A673 (cell line): ENCODE measurements around the gene WDR26. TPM values are rescaled to one million over a fixed set of nuclear protein-coding genes. Genes with fewer than 3 reads are reported as not detected.
"Not testable (repeated sequence)": the region's sequence is repeated elsewhere in the genome, so short reads cannot be mapped to it uniquely, and the experiment has no call there.

Source experiments
- BruUV-seq: library from RNA; stranded (reverse); fragments of 400-500 nt; replicated peaks from 2 replicates; lab custom pipeline; 2021; lab: Mats Ljungman, UMichigan
- CTCF ChIA-PET: fragments of 300-600 bp; sonication (Branson Sonifier 250); formaldehyde crosslinking; loops from one replicate; lab custom pipeline; 2022; ENCODE audit warnings: antibody characterized with exemption; lab: Charles Lee
- POLR2A ChIA-PET: fragments of 300-600 bp; sonication (Branson Sonifier 250); formaldehyde crosslinking; loops from one replicate; lab custom pipeline; 2022; ENCODE audit warnings: antibody characterized with exemption; ENCODE audit not compliant: low non-redundant PET; lab: Charles Lee
- DNase-seq: peaks from one replicate; pipeline ENCODE4 v3.0.0-alpha.2; 2015; ENCODE audit warnings: low spot score
- H3K27ac ChIP-seq: fragments of 200-600 bp; sonication (generic); 2 replicates; pipeline ENCODE4 v1.5.1; 2016; ENCODE audit warnings: mixed run types, low read depth, mild to moderate bottlenecking, mixed read lengths, antibody characterized with exemption, low read length; ENCODE audit not compliant: poor library complexity, severe bottlenecking
- H3K27me3 ChIP-seq: fragments of 200-600 bp; sonication (generic); replicated peaks from 2 replicates; pipeline ENCODE4 v1.6.1; 2017; ENCODE audit warnings: mixed run types, low read depth, mild to moderate bottlenecking, mixed read lengths, antibody characterized with exemption, low read length; ENCODE audit not compliant: insufficient read depth, poor library complexity
- H3K36me3 ChIP-seq: fragments of 200-600 bp; sonication (generic); 2 replicates; pipeline ENCODE4 v1.6.1; 2016; ENCODE audit warnings: mixed run types, mild to moderate bottlenecking, mixed read lengths, antibody characterized with exemption, low read length; ENCODE audit not compliant: insufficient read depth, poor library complexity, severe bottlenecking
- H3K4me1 ChIP-seq: fragments of 200-600 bp; sonication (generic); 2 replicates; pipeline ENCODE4 v1.6.1; 2017; ENCODE audit warnings: mixed run types, mild to moderate bottlenecking, mixed read lengths, antibody characterized with exemption, low read length; ENCODE audit not compliant: insufficient read depth, poor library complexity, severe bottlenecking
- H3K4me3 ChIP-seq: fragments of 200-600 bp; sonication (generic); 2 replicates; pipeline ENCODE4 v1.5.1; 2016; ENCODE audit warnings: low read depth, mixed run types, mild to moderate bottlenecking, mixed read lengths, low read length; ENCODE audit not compliant: poor library complexity, severe bottlenecking
- H3K9me3 ChIP-seq: fragments of 200-600 bp; sonication (generic); 2 replicates; pipeline ENCODE4 v1.6.1; 2016; ENCODE audit warnings: mixed run types, low read depth, mild to moderate bottlenecking, mixed read lengths, antibody characterized with exemption, low read length; ENCODE audit not compliant: poor library complexity, severe bottlenecking
- EZH2 ChIP-seq: fragments of 200-600 bp; sonication (generic); IDR thresholded peaks from 2 replicates; pipeline ENCODE4 v1.6.1; 2017; ENCODE audit warnings: borderline replicate concordance, low read depth, mild to moderate bottlenecking, mixed read lengths, antibody characterized with exemption, low read length; ENCODE audit not compliant: poor library complexity, severe bottlenecking
- intact Hi-C: fragments of 100-400 bp; cut with micrococcal nuclease; formaldehyde crosslinking; loops from one replicate; pipeline ENCODE4 v1.10.0; 2022; ENCODE audit not compliant: unreplicated experiment
- total RNA-seq: library from RNA; stranded (reverse); gene quantifications from 2 replicates; pipeline ENCODE4 v1.2.3, GENCODE V29; 2021
- TF ChIP-seq, protein P1 (sequence below): fragments of 300-800, 200-600 bp; sonication (generic); conservative IDR thresholded peaks from 2 replicates; pipeline ENCODE4 v1.5.1; 2017; ENCODE audit warnings: low read depth, mild to moderate bottlenecking, antibody characterized with exemption, low read length, moderate library complexity, mixed read lengths

WDR26 gene
- total RNA-seq, 1 experiment from 2014 or later: 73.5 TPM

- H3K4me3 ChIP-seq: no peak overlapping the region
- CTCF ChIA-PET: interaction anchor here (1.1 kb wide), 1 partner anchor 28 kb away, joined by 13 read pairs; no protein-coding TSS in a partner anchor
- H3K9me3 ChIP-seq: no peaks in the 10 kb centered on the region
- no peak overlapping the region for H3K27ac ChIP-seq
- no peak for TF ChIP-seq EZH2
- TF ChIP-seq, protein P1, sequence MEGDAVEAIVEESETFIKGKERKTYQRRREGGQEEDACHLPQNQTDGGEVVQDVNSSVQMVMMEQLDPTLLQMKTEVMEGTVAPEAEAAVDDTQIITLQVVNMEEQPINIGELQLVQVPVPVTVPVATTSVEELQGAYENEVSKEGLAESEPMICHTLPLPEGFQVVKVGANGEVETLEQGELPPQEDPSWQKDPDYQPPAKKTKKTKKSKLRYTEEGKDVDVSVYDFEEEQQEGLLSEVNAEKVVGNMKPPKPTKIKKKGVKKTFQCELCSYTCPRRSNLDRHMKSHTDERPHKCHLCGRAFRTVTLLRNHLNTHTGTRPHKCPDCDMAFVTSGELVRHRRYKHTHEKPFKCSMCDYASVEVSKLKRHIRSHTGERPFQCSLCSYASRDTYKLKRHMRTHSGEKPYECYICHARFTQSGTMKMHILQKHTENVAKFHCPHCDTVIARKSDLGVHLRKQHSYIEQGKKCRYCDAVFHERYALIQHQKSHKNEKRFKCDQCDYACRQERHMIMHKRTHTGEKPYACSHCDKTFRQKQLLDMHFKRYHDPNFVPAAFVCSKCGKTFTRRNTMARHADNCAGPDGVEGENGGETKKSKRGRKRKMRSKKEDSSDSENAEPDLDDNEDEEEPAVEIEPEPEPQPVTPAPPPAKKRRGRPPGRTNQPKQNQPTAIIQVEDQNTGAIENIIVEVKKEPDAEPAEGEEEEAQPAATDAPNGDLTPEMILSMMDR: no peak
- no peaks in the 10 kb centered on the region for H3K27me3 ChIP-seq
- H3K4me1 ChIP-seq: peaks cover 32% of the 10 kb centered on the region
- peaks cover 47% of the 10 kb centered on the region for H3K36me3 ChIP-seq
- intact Hi-C loops: no loop called here
- POLR2A ChIA-PET: no interaction called here
- no TSS peak for BruUV-seq
- no peak for DNase-seq
Observed at GRCh38 chr1:224429616-224430326, 4.8 kb downstream of the WDR26 start.

DNA sequence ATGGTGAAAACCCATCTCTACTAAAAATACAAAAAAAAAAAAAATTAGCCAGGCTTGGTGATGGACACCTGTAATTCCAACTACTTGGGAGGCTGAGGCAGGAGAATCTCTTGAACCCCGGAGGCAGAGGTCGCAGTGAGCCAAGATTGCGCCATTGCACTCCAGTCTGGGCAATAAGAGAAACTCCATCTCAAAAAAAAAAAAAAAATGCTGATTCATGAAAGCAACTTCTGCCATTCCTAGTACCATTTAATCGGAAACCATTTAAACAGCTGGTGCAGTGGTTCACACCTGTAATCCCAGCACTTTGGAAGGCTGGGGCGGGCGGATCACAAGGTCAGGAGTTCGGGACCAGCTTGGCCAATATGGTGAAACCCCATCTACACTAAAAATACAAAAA, 5.9 kb downstream of the WDR26 start:
- CTCF ChIA-PET, BruUV-seq, H3K9me3 ChIP-seq, H3K27ac ChIP-seq, DNase-seq, intact Hi-C loops, POLR2A ChIA-PET, H3K4me3 ChIP-seq, H3K27me3 ChIP-seq: not testable (repeated sequence)
- Histone ChIP-seq H3K36me3 (peaks cover 58% of the 10 kb centered on the region), H3K4me1 (peaks cover 32% of the 10 kb centered on the region)

- no peak for TF ChIP-seq EZH2
- TF ChIP-seq, protein P1: no peak
- H3K4me1 ChIP-seq: peaks cover 27% of the 10 kb centered on the region
- DNase-seq: no peak
- no TSS peak for BruUV-seq
- ChIA-PET POLR2A (no interaction called here), CTCF (no interaction called here)
- no peaks in the 10 kb centered on the region for H3K9me3 ChIP-seq
- peaks cover 71% of the 10 kb centered on the region for H3K36me3 ChIP-seq
- H3K4me3 ChIP-seq: no peak overlapping the region
- no peaks in the 10 kb centered on the region for H3K27me3 ChIP-seq
- intact Hi-C loops: no loop called here
- no peak overlapping the region for H3K27ac ChIP-seq
Observed at GRCh38 chr1:224427346-224427745, 7.3 kb downstream of the WDR26 start.

- CTCF ChIA-PET, H3K27ac ChIP-seq, H3K9me3 ChIP-seq, BruUV-seq, POLR2A ChIA-PET, H3K4me3 ChIP-seq, DNase-seq, H3K27me3 ChIP-seq, intact Hi-C loops: not testable (repeated sequence)
- H3K36me3 ChIP-seq: peaks cover 76% of the 10 kb centered on the region
- peaks cover 22% of the 10 kb centered on the region for H3K4me1 ChIP-seq
Observed at GRCh38 chr1:224426869-224427268, 7.7 kb downstream of the WDR26 start.
